Neural progenitor cell (in vitro differentiated cells): Measurements from ENCODE around the gene MARCHF2.

Experiments
- EZH2 ChIP-seq: fragments of 200-600 bp; sonication (generic); IDR thresholded peaks from 2 replicates; pipeline ENCODE4 v1.6.1; 2017; ENCODE audit warnings: antibody characterized with exemption, mild to moderate bottlenecking, moderate library complexity
- TF ChIP-seq, protein P1 (sequence below): fragments of 200-600 bp; sonication (generic); IDR thresholded peaks from 2 replicates; pipeline ENCODE4 v1.5.1; 2017; ENCODE audit warnings: antibody characterized with exemption, mild to moderate bottlenecking

DNA sequence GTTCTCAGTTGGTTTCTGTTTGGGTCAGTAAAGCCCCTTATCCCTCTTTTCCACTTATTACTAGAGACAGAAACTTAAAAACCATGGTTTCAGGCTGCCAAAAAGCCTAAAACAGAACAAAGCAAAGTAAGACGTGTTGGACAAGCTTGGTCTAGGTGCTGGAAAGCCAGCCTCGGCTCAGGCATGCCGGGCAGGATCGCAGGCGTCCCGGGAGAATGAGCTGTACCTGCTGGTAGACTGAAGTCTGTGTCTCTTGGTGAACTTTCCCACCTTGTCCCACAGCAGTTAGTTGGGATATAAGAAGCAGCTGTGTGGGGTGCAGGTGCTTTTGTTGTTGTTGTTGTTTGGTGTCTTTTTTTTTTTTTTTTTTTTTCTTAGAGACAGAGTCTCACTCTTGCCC, 68.5 kb downstream of the MARCHF2 start:
- TF ChIP-seq, protein P1, sequence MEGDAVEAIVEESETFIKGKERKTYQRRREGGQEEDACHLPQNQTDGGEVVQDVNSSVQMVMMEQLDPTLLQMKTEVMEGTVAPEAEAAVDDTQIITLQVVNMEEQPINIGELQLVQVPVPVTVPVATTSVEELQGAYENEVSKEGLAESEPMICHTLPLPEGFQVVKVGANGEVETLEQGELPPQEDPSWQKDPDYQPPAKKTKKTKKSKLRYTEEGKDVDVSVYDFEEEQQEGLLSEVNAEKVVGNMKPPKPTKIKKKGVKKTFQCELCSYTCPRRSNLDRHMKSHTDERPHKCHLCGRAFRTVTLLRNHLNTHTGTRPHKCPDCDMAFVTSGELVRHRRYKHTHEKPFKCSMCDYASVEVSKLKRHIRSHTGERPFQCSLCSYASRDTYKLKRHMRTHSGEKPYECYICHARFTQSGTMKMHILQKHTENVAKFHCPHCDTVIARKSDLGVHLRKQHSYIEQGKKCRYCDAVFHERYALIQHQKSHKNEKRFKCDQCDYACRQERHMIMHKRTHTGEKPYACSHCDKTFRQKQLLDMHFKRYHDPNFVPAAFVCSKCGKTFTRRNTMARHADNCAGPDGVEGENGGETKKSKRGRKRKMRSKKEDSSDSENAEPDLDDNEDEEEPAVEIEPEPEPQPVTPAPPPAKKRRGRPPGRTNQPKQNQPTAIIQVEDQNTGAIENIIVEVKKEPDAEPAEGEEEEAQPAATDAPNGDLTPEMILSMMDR, result no peak
- no peak for TF ChIP-seq EZH2
